K562 (cell line): ENCODE results near the gene CPEB1. TPM values are rescaled to one million over a fixed set of nuclear protein-coding genes. Genes with fewer than 3 reads are reported as not detected.
A peak's percentile ranks its signal among the peaks of the same experiment; 100 is the strongest.

Source experiments
- ETV6 ChIP-seq, 3 experiments: fragments of 150-350 bp in 1 of 3; sonication (generic) in 1 of 3; formaldehyde crosslinking in 1 of 3; IDR thresholded peaks; 2 replicates each; pipeline versions ENCODE4 v1.6.1 to v1.8.0; 2014 to 2022; ENCODE audit warnings: borderline replicate concordance in 2 of 3, low read depth in 2 of 3, antibody characterized with exemption in 1 of 3, low read length in 1 of 3, mild to moderate bottlenecking in 1 of 3, missing genetic modification reagents in 1 of 3
- ILK ChIP-seq: fragments of 450-650 bp; IDR thresholded peaks from 2 replicates; pipeline ENCODE4 v1.6.1; 2016; ENCODE audit warnings: missing genetic modification characterization, low read depth, mild to moderate bottlenecking, missing compliant biosample characterization, moderate library complexity, borderline replicate concordance
- MBD2 ChIP-seq: sonication (generic); IDR thresholded peaks from 2 replicates; pipeline ENCODE4 v1.6.1; 2016; ENCODE audit warnings: low read depth, borderline replicate concordance
- NCOA4 ChIP-seq: fragments of 450-650 bp; IDR thresholded peaks from 2 replicates; pipeline ENCODE4 v1.6.1; 2018; ENCODE audit warnings: mild to moderate bottlenecking; ENCODE audit not compliant: partially characterized antibody
- RAD21 ChIP-seq, 2 experiments: fragments of 250-450 bp in 1 of 2; fragments of 450-650 bp in 1 of 2; sonication (Bioruptor Pico) in 1 of 2; formaldehyde crosslinking in 1 of 2; IDR thresholded peaks in 1 of 2; conservative IDR thresholded peaks in 1 of 2; 2 replicates each; pipeline versions ENCODE4 v1.4.0 to v1.8.0; 2020 to 2022; ENCODE audit warnings: mild to moderate bottlenecking in 2 of 2, moderate library complexity in 1 of 2
- RCOR1 ChIP-seq, 2 experiments: IDR thresholded peaks; 2 replicates each; pipeline ENCODE4 v1.6.1; 2012; ENCODE audit warnings: low read depth in 2 of 2, low read length in 2 of 2, borderline replicate concordance in 1 of 2, improper control_type of control experiment in 1 of 2
- SMARCA4 ChIP-seq: fragments of 450-650 bp; IDR thresholded peaks from 2 replicates; pipeline ENCODE4 v1.6.1; 2016
- ZSCAN29 ChIP-seq: fragments of 450-650 bp; IDR thresholded peaks from 2 replicates; pipeline ENCODE4 v1.6.1; 2017
- polyA plus RNA-seq, 8 experiments: library from polyadenylated mRNA; depleted of rRNA in 4 of 8; stranded (reverse) in 5 of 8; unstranded in 3 of 8; fragments of >200 nt; fragmentation: Nextera tagmentation in 2 of 8; fragmentation: Illumina TruSeq in 1 of 8; extraction: Ambion mirVana in 2 of 8; extraction: Trizol in 1 of 8; gene quantifications; 2 replicates each; pipeline versions ENCODE4 v1.2.1 to v1.2.3, GENCODE V29; 2011 to 2014; ENCODE audit warnings: inconsistent platforms in 1 of 8, missing spikeins in 1 of 8
- total RNA-seq, 7 experiments: library from RNA; depleted of rRNA in 6 of 7; stranded (reverse); fragments of >200 nt in 6 of 7; fragmentation: Illumina TruSeq in 2 of 7; extraction: Trizol in 2 of 7; gene quantifications; 2 replicates each; pipeline versions ENCODE4 v1.2.1 to v1.2.3, GENCODE V29; 2011 to 2021; ENCODE audit warnings: low replicate concordance in 1 of 7
- TF ChIP-seq, protein P1 (sequence below), 2 experiments: fragments of 450-650 bp; formaldehyde crosslinking in 1 of 2; IDR thresholded peaks; 2 replicates each; pipeline versions ENCODE4 v1.4.0 to v1.6.1; 2014 to 2020; ENCODE audit warnings: mild to moderate bottlenecking in 2 of 2, borderline replicate concordance in 1 of 2, low read depth in 1 of 2

The CPEB1 gene
- total and polyA plus RNA-seq, 9 of the 15 experiments (the other 6 are each of a cell fraction or from before 2014, with no cell fraction given): 2.2 to 13.4 (median 9.7) TPM

DNA sequence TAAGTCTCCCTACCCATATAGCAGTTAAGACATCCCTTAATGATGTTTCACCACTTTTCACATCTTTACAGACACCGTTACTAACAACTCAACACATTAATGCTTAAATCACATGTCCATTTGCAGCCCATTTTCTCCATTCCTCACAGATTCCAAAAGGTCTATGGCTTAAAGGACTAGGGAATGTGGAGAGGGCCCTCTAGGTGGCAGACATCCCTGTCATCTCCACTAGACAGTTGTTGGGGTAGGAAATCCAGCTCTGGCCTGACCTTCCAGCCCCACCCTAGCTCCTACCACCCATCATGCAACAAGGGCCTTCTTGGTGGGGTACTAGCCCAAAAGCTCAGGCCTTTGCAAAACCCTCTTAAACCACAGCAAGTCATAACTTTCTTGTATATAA is 25.2 kb downstream of the CPEB1 start (continued):
- TF ChIP-seq, protein P1, sequence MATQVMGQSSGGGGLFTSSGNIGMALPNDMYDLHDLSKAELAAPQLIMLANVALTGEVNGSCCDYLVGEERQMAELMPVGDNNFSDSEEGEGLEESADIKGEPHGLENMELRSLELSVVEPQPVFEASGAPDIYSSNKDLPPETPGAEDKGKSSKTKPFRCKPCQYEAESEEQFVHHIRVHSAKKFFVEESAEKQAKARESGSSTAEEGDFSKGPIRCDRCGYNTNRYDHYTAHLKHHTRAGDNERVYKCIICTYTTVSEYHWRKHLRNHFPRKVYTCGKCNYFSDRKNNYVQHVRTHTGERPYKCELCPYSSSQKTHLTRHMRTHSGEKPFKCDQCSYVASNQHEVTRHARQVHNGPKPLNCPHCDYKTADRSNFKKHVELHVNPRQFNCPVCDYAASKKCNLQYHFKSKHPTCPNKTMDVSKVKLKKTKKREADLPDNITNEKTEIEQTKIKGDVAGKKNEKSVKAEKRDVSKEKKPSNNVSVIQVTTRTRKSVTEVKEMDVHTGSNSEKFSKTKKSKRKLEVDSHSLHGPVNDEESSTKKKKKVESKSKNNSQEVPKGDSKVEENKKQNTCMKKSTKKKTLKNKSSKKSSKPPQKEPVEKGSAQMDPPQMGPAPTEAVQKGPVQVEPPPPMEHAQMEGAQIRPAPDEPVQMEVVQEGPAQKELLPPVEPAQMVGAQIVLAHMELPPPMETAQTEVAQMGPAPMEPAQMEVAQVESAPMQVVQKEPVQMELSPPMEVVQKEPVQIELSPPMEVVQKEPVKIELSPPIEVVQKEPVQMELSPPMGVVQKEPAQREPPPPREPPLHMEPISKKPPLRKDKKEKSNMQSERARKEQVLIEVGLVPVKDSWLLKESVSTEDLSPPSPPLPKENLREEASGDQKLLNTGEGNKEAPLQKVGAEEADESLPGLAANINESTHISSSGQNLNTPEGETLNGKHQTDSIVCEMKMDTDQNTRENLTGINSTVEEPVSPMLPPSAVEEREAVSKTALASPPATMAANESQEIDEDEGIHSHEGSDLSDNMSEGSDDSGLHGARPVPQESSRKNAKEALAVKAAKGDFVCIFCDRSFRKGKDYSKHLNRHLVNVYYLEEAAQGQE (IDR thresholded peaks at IDR 0.05; ENCODE audit: borderline replicate concordance): peak; percentile 37; the same call in 1 of the 2 replicates
- TF ChIP-seq, protein P1 (CRISPR knock-in tag; IDR thresholded peaks at IDR 0.05; ENCODE audit: low read depth): no peak
- TF ChIP-seq RCOR1 (IDR thresholded peaks at IDR 0.05; ENCODE audit: borderline replicate concordance in 1 of 2, low read depth in 2 of 2, low read length in 2 of 2): no peak
- no peak for TF ChIP-seq ETV6 (IDR thresholded peaks at IDR 0.05; ENCODE audit: borderline replicate concordance in 1 of 2, low read depth in 2 of 2, low read length in 1 of 2)
- no peak for TF ChIP-seq ETV6 (CRISPR knock-in tag; IDR thresholded peaks at IDR 0.05; ENCODE audit: borderline replicate concordance)
- TF ChIP-seq ILK: no peak
- TF ChIP-seq ZSCAN29: no peak
- no peak for TF ChIP-seq NCOA4
- no peak for TF ChIP-seq SMARCA4
- TF ChIP-seq MBD2: no peak
- TF ChIP-seq RAD21 (CRISPR knock-in tag; conservative IDR thresholded peaks at IDR 0.05 in 1 of 2, IDR thresholded peaks at IDR 0.05 in 1 of 2): peak in 1 of 2 experiments; percentile 54; a peak in 2 of 4 replicates
